ENCODE results near the gene SETD1A. TPM values are rescaled to one million over a fixed set of nuclear protein-coding genes. Genes with fewer than 3 reads are reported as not detected.

Gene SETD1A
- total and polyA plus RNA-seq, 2 of the 8 experiments (the other 6 are each of a cell fraction or from before 2014, with no cell fraction given), result 4.8 to 29.0 TPM

DNA sequence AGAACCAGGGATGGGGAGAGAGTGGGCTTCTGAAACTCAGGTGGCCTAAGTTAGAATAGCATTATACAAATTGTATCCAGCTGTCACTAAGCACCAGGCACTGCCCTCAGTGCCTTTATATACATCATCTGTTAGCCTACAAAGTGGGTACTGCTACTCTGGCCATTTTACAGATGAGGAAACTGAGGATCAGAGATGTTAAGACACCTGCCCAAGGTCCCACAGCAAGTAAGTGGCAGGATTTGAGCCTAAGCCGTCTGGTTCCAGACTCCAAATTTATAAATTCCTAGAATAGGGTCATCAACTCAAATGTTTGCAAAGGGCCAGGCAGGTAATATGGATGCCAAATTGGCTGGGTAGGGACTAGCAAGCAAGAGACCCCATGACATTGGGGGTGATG lies 6.4 kb upstream of the SETD1A start:
- no peaks in the 10 kb centered on the region; the same call in 1 of the 2 replicates for H3K79me1 ChIP-seq (ENCODE audit: low read depth, low read length)
- no peaks in the 10 kb centered on the region for H3K79me2 ChIP-seq (ENCODE audit: control insufficient read depth in 1 of 2, insufficient read depth in 2 of 2, low read length in 2 of 2)
- POLR2A ChIA-PET (ENCODE audit: partially characterized antibody), result interaction anchor here (0.7 to 3.5 kb wide), 2 partner anchors 10 to 232 kb away, joined by 3 to 16 read pairs; no protein-coding TSS in a partner anchor
- no peaks in the 10 kb centered on the region for H3K27me3 ChIP-seq (replicated peaks in 1 of 4; ENCODE audit: control insufficient read depth in 3 of 4, extremely low read depth in 1 of 4, insufficient read depth in 3 of 4, low read length in 3 of 4)
- H3K56ac ChIP-seq (replicated peaks; ENCODE audit: insufficient read length, low read depth, low read length), result no peak overlapping the region
- CTCF ChIA-PET (ENCODE audit: partially characterized antibody), result interaction anchor here (1.2 to 3.3 kb wide), 3 partner anchors 12 to 34 kb away, joined by 3 to 25 read pairs (median 5); partner anchors contain the start of gene HSD3B7
- WGBS, 2 experiments (ENCODE audit: extremely low coverage in 1 of 2, insufficient coverage in 1 of 2, insufficient read length in 1 of 2, insufficient replicate concordance in 2 of 2, low coverage in 1 of 2, low lambda C conversion rate in 2 of 2, missing lambda C conversion rate in 1 of 2), result 83% methylated on average over 1 of the region's 1 CpG; no CpG with 5 or more reads in 1 of the 2 experiments
- H2BK15ac ChIP-seq (ENCODE audit: low read length), result no peak overlapping the region
- H2BK120ac ChIP-seq (replicated peaks; ENCODE audit: low read depth, low read length), result no peak overlapping the region
- H3K27ac ChIP-seq (ENCODE audit: low read depth, low read length), result no peak overlapping the region
- H3K23ac ChIP-seq (ENCODE audit: insufficient read length), result no peak overlapping the region
- no peaks in the 10 kb centered on the region; a peak in 1 of 8 replicates for H3K36me3 ChIP-seq (ENCODE audit: control insufficient read depth in 2 of 4, insufficient read depth in 4 of 4, low read length in 3 of 4)
- no peak overlapping the region for H3K9ac ChIP-seq (replicated peaks in 1 of 4; ENCODE audit: extremely low read depth in 1 of 4, low read depth in 3 of 4, low read length in 3 of 4)
- H3K9me3 ChIP-seq (ENCODE audit: insufficient read depth in 2 of 2, low read depth in 1 of 2, low read length in 1 of 2), result no peaks in the 10 kb centered on the region
- no peak overlapping the region; the same call in 1 of the 2 replicates for H4K8ac ChIP-seq (ENCODE audit: extremely low read depth, insufficient read depth, low read length)
- H3K4me2 ChIP-seq (ENCODE audit: insufficient read depth in 1 of 2, low read depth in 2 of 2, low read length in 2 of 2), result no peak overlapping the region
- no peak overlapping the region for H3K14ac ChIP-seq (ENCODE audit: insufficient read length)
- H4K20me1 ChIP-seq (replicated peaks in 1 of 2; ENCODE audit: control insufficient read depth in 1 of 2, insufficient read depth in 2 of 2, low read length in 2 of 2), result peaks cover 0 to 11% of the 10 kb centered on the region in 2 experiments
- no peak overlapping the region for H2AFZ ChIP-seq (ENCODE audit: low read length)
- no peak overlapping the region for H2BK20ac ChIP-seq (ENCODE audit: low read length)
- H4K91ac ChIP-seq (replicated peaks; ENCODE audit: insufficient read length, low read length), result no peak overlapping the region
- DNase-seq (ENCODE audit: low read depth in 1 of 2, low spot score in 2 of 2) (no peak), FAIRE-seq (no peak)
- peaks cover 12% of the 10 kb centered on the region for H3K23me2 ChIP-seq (ENCODE audit: low read depth, low read length)
- no peak overlapping the region for H3K4ac ChIP-seq (replicated peaks; ENCODE audit: insufficient read length, low read depth, low read length)
- H2BK12ac ChIP-seq (ENCODE audit: low read depth, low read length), result no peak overlapping the region
- no peak overlapping the region for H4K5ac ChIP-seq (ENCODE audit: insufficient read length, low read depth, low read length)
- no peak overlapping the region for H3K4me3 ChIP-seq (ENCODE audit: extremely low read depth in 1 of 4, insufficient read depth in 2 of 4, low read depth in 3 of 4, low read length in 4 of 4)
- TF ChIP-seq RBBP5 (IDR thresholded peaks at IDR 0.05; ENCODE audit: borderline replicate concordance, low read depth, low read length) (no peak), TBP (IDR thresholded peaks at IDR 0.05; ENCODE audit: low read depth, low read length) (no peak), CEBPB (IDR thresholded peaks at IDR 0.05; ENCODE audit: low read depth, low read length) (no peak), KDM1A (IDR thresholded peaks at IDR 0.05; ENCODE audit: borderline replicate concordance, low read length) (peak; percentile 57; the same call in 1 of the 2 replicates)
- H3K18ac ChIP-seq (ENCODE audit: extremely low read depth, low read length), result no peak overlapping the region
- no peak overlapping the region for H2BK5ac ChIP-seq (ENCODE audit: low read depth, low read length)
- H3K4me1 ChIP-seq (replicated peaks in 1 of 4; ENCODE audit: control insufficient read depth in 3 of 4, insufficient read depth in 4 of 4, low read length in 3 of 4), result peaks cover 0 to 32% (median 22%) of the 10 kb centered on the region in 4 experiments; a peak in 6 of 7 replicates
- H2AK5ac ChIP-seq (ENCODE audit: low read depth, low read length), result no peak overlapping the region

All from H1 (cell line).